ENCODE results near the gene ALDH18A1.
"Not testable (repeated sequence)": the region's sequence is repeated elsewhere in the genome, so short reads cannot be mapped to it uniquely, and the experiment has no call there.

The ALDH18A1 gene

GRCh38 chr10:95628786-95629185 is 27.7 kb downstream of the ALDH18A1 start:
- Histone ChIP-seq H3K27me3 (ENCODE audit: low read depth, low read length) (no peaks in the 10 kb centered on the region), H3K79me2 (ENCODE audit: low read length) (no peaks in the 10 kb centered on the region), H3K9me3 (ENCODE audit: insufficient read depth, low read length) (no peaks in the 10 kb centered on the region), H2AFZ (ENCODE audit: low read depth, low read length) (no peak overlapping the region), H3K27ac (ENCODE audit: low read length) (no peak overlapping the region), H3K4me3 (ENCODE audit: low read length) (no peak overlapping the region), H4K20me1 (ENCODE audit: insufficient read depth, low read length) (no peaks in the 10 kb centered on the region), H3K4me2 (ENCODE audit: low read length) (no peak overlapping the region), H3K36me3 (replicated peaks; ENCODE audit: low read depth, low read length) (peaks cover 25% of the 10 kb centered on the region), H3K4me1 (ENCODE audit: low read length) (no peaks in the 10 kb centered on the region), H3K9ac (ENCODE audit: low read length) (no peak overlapping the region)
- TF ChIP-seq, protein P1, sequence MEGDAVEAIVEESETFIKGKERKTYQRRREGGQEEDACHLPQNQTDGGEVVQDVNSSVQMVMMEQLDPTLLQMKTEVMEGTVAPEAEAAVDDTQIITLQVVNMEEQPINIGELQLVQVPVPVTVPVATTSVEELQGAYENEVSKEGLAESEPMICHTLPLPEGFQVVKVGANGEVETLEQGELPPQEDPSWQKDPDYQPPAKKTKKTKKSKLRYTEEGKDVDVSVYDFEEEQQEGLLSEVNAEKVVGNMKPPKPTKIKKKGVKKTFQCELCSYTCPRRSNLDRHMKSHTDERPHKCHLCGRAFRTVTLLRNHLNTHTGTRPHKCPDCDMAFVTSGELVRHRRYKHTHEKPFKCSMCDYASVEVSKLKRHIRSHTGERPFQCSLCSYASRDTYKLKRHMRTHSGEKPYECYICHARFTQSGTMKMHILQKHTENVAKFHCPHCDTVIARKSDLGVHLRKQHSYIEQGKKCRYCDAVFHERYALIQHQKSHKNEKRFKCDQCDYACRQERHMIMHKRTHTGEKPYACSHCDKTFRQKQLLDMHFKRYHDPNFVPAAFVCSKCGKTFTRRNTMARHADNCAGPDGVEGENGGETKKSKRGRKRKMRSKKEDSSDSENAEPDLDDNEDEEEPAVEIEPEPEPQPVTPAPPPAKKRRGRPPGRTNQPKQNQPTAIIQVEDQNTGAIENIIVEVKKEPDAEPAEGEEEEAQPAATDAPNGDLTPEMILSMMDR (IDR thresholded peaks at IDR 0.05; ENCODE audit: low read depth, low read length): no peak
- no peak for TF ChIP-seq EZH2phosphoT487 (IDR thresholded peaks at IDR 0.05; ENCODE audit: low read depth)

DNA sequence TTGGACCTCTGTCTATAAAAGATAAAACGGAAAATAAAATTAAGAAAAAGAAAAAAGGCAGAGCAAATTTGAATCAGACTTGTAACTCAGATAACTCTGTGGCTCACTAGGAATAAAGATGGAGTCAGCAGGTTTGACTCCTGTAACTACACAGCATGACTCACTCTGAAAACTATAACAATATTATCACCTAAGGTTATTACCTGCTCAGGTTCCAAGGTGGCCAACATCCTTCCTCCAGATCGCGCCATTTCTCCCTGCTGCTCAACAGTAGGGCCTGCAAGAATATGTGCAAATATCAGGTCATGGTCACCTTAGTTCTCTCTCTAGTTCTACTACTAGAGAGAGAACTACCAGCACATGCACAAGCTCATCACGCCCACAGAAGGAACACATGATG is 30.0 kb downstream of the ALDH18A1 start:
- peaks cover 24% of the 10 kb centered on the region for H3K36me3 ChIP-seq (replicated peaks; ENCODE audit: low read depth, low read length)
- H3K27me3 ChIP-seq (ENCODE audit: low read depth, low read length): no peaks in the 10 kb centered on the region
- no peak overlapping the region for H3K4me3 ChIP-seq (ENCODE audit: low read length)
- H3K4me2 ChIP-seq (ENCODE audit: low read length): no peak overlapping the region
- no peaks in the 10 kb centered on the region for H3K9me3 ChIP-seq (ENCODE audit: insufficient read depth, low read length)
- no peak overlapping the region for H2AFZ ChIP-seq (ENCODE audit: low read depth, low read length)
- no peaks in the 10 kb centered on the region for H3K79me2 ChIP-seq (ENCODE audit: low read length)
- H3K27ac ChIP-seq (ENCODE audit: low read length): no peak overlapping the region
- no peaks in the 10 kb centered on the region for H3K4me1 ChIP-seq (ENCODE audit: low read length)
- no peak overlapping the region for H3K9ac ChIP-seq (ENCODE audit: low read length)
- no peaks in the 10 kb centered on the region for H4K20me1 ChIP-seq (ENCODE audit: insufficient read depth, low read length)
- no peak for TF ChIP-seq EZH2phosphoT487 (IDR thresholded peaks at IDR 0.05; ENCODE audit: low read depth)
- TF ChIP-seq, protein P1 (IDR thresholded peaks at IDR 0.05; ENCODE audit: low read depth, low read length): no peak

DNA sequence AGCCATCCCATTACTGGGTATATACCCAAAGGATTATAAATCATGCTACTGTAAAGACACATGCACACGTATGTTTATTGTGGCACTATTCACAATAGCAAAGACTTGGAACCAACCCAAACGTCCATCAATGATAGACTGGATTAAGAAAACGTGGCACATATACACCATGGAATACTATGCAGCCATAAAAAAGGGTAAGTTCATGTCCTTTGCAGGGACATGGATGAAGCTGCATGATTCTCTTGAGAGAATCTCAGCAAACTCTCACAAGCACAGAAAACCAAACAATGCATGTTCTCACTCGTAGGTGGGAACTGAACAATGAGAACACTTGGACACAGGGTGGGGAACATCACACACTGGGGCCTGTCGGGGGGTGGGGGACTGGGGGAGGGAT is 36.1 kb downstream of the ALDH18A1 start:
- not testable (repeated sequence) for H3K9me3 ChIP-seq (ENCODE audit: insufficient read depth, low read length); H3K9ac ChIP-seq (ENCODE audit: low read length); H3K27me3 ChIP-seq (ENCODE audit: low read depth, low read length); H3K4me3 ChIP-seq (ENCODE audit: low read length); H4K20me1 ChIP-seq (ENCODE audit: insufficient read depth, low read length); H3K79me2 ChIP-seq (ENCODE audit: low read length); H2AFZ ChIP-seq (ENCODE audit: low read depth, low read length); H3K4me2 ChIP-seq (ENCODE audit: low read length); H3K27ac ChIP-seq (ENCODE audit: low read length); H3K4me1 ChIP-seq (ENCODE audit: low read length)
- H3K36me3 ChIP-seq (replicated peaks; ENCODE audit: low read depth, low read length): peaks cover 25% of the 10 kb centered on the region

DNA sequence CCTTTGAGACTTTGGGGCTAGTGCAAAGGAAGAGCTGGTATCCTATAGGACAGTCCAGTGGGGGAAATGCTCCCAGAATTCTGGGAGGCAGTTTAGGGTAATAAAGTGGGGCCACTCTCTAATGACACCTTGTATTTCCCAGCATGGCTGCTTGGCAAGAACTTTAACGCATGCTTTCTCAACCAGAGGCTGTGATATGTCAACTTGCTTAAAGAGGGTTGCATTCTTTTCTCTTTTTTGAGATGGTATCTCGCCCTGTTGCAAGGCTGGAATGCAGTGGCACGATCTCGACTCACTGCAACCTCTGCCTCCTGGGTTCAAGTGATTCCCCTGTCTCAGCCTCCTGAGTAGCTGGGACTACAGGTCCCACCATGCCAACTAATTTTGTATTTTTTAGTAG is 38.4 kb downstream of the ALDH18A1 start:
- H4K20me1 ChIP-seq (ENCODE audit: insufficient read depth, low read length): no peaks in the 10 kb centered on the region
- TF ChIP-seq EZH2phosphoT487 (IDR thresholded peaks at IDR 0.05; ENCODE audit: low read depth): no peak
- TF ChIP-seq, protein P1 (IDR thresholded peaks at IDR 0.05; ENCODE audit: low read depth, low read length): no peak
- no peak overlapping the region for H3K4me3 ChIP-seq (ENCODE audit: low read length)
- no peaks in the 10 kb centered on the region for H3K4me1 ChIP-seq (ENCODE audit: low read length)
- no peaks in the 10 kb centered on the region for H3K9me3 ChIP-seq (ENCODE audit: insufficient read depth, low read length)
- no peak overlapping the region for H3K4me2 ChIP-seq (ENCODE audit: low read length)
- H3K36me3 ChIP-seq (replicated peaks; ENCODE audit: low read depth, low read length): peaks cover 33% of the 10 kb centered on the region
- no peak overlapping the region for H2AFZ ChIP-seq (ENCODE audit: low read depth, low read length)
- H3K27me3 ChIP-seq (ENCODE audit: low read depth, low read length): no peaks in the 10 kb centered on the region
- no peak overlapping the region for H3K27ac ChIP-seq (ENCODE audit: low read length)
- H3K79me2 ChIP-seq (ENCODE audit: low read length): no peaks in the 10 kb centered on the region
- no peak overlapping the region for H3K9ac ChIP-seq (ENCODE audit: low read length)

GRCh38 chr10:95616446-95616845 is 40.1 kb downstream of the ALDH18A1 start:
- Histone ChIP-seq H3K27me3 (ENCODE audit: low read depth, low read length) (no peaks in the 10 kb centered on the region), H3K27ac (ENCODE audit: low read length) (no peak overlapping the region), H3K9me3 (ENCODE audit: insufficient read depth, low read length) (no peaks in the 10 kb centered on the region), H2AFZ (ENCODE audit: low read depth, low read length) (no peak overlapping the region), H3K36me3 (replicated peaks; ENCODE audit: low read depth, low read length) (peaks cover 42% of the 10 kb centered on the region), H3K4me2 (ENCODE audit: low read length) (no peak overlapping the region), H3K4me3 (ENCODE audit: low read length) (no peak overlapping the region), H3K9ac (ENCODE audit: low read length) (no peak overlapping the region), H4K20me1 (ENCODE audit: insufficient read depth, low read length) (no peaks in the 10 kb centered on the region), H3K4me1 (ENCODE audit: low read length) (no peaks in the 10 kb centered on the region), H3K79me2 (ENCODE audit: low read length) (no peaks in the 10 kb centered on the region)
- TF ChIP-seq, protein P1 (IDR thresholded peaks at IDR 0.05; ENCODE audit: low read depth, low read length): no peak
- no peak for TF ChIP-seq EZH2phosphoT487 (IDR thresholded peaks at IDR 0.05; ENCODE audit: low read depth)
